ENCODE results near the gene WWC2.

Gene WWC2

DNA sequence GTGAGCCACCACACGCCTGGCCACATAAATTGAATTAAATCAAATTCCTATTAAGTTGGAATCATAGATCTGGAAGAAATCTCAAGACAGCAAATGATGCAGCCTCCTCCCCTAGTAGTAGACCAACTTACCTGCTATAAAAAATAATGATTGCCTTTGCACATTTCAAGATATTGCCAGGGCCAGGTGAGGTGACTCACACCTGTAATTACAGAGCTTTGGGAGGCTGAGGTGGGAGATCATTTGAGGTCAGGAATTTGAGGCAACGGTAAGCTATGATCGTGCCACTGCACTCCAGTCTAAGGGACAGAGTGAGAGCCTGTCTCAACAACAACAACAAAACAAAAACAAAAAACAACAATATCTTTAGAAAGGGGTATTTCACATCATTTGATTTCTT lies 17.0 kb upstream of the WWC2 start:
- Histone ChIP-seq H2AK5ac (ENCODE audit: low read length, severe bottlenecking) (no peak overlapping the region), H3K4me2 (ENCODE audit: low read length, poor library complexity, severe bottlenecking) (no peak overlapping the region), H3K14ac (ENCODE audit: low read length in 2 of 2) (no peak overlapping the region), H3K36me3 (ENCODE audit: control insufficient read depth in 1 of 2, insufficient read depth in 2 of 2, low read depth in 1 of 2, low read length in 2 of 2) (no peaks in the 10 kb centered on the region), H2BK5ac (ENCODE audit: low read depth, low read length, poor library complexity, severe bottlenecking) (no peak overlapping the region), H2BK12ac (ENCODE audit: low read length in 2 of 2) (no peak overlapping the region), H3K4ac (ENCODE audit: low read depth in 1 of 2, low read length in 2 of 2) (no peak overlapping the region), H3K9me3 (ENCODE audit: control insufficient read depth, low read length) (no peaks in the 10 kb centered on the region), H3K79me1 (replicated peaks; ENCODE audit: low read length, poor library complexity, severe bottlenecking) (no peaks in the 10 kb centered on the region), H3K18ac (ENCODE audit: low read depth in 1 of 2, low read length in 2 of 2) (no peak overlapping the region), H3K9ac (ENCODE audit: low read length) (no peak overlapping the region), H2BK120ac (ENCODE audit: low read depth, low read length) (no peak overlapping the region), H2AFZ (ENCODE audit: low read depth, low read length) (no peak overlapping the region), H3K27me3 (ENCODE audit: control insufficient read depth in 1 of 2, insufficient read depth in 1 of 2, low read length in 2 of 2) (no peaks in the 10 kb centered on the region), H3K4me3 (ENCODE audit: insufficient read depth in 1 of 2, low read depth in 1 of 2, low read length in 2 of 2) (no peak overlapping the region), H3K27ac (ENCODE audit: low read length, poor library complexity, severe bottlenecking) (no peak overlapping the region), H4K8ac (ENCODE audit: low read length) (no peak overlapping the region), H3K23ac (ENCODE audit: low read length in 2 of 2) (no peak overlapping the region), H4K91ac (ENCODE audit: low read length) (no peak overlapping the region), H2BK15ac (ENCODE audit: low read depth, poor library complexity, severe bottlenecking) (no peak overlapping the region), H3K4me1 (ENCODE audit: control insufficient read depth, insufficient read depth, low read depth, low read length) (no peaks in the 10 kb centered on the region)
- WGBS: 100% methylated on average over 3 of the region's 3 CpGs
- no peak for DNase-seq

- WGBS: 75% methylated on average over 5 of the region's 6 CpGs
- no peak overlapping the region for H3K14ac ChIP-seq (ENCODE audit: low read length in 2 of 2)
Observed at GRCh38 chr4:183094393-183095198, 4.5 kb upstream of the WWC2 start.

GRCh38 chr4:183095199-183095512 lies 3.9 kb upstream of the WWC2 start:
- peaks cover 5% of the 10 kb centered on the region for H3K79me1 ChIP-seq (replicated peaks; ENCODE audit: low read length, poor library complexity, severe bottlenecking)
- WGBS: 50% methylated on average over 1 of the region's 1 CpG
- no peak overlapping the region for H3K4ac ChIP-seq (ENCODE audit: low read depth in 1 of 2, low read length in 2 of 2)

More at GRCh38 chr4:183094393-183095198, 4.5 kb upstream of the WWC2 start:
- peaks cover 5% of the 10 kb centered on the region for H3K79me1 ChIP-seq (replicated peaks; ENCODE audit: low read length, poor library complexity, severe bottlenecking)
- no peak overlapping the region for H3K18ac ChIP-seq (ENCODE audit: low read depth in 1 of 2, low read length in 2 of 2)
- H3K4me3 ChIP-seq (ENCODE audit: insufficient read depth in 1 of 2, low read depth in 1 of 2, low read length in 2 of 2): no peak overlapping the region
- H3K9me3 ChIP-seq (ENCODE audit: control insufficient read depth, low read length): peaks cover 2% of the 10 kb centered on the region
- H2AK5ac ChIP-seq (ENCODE audit: low read length, severe bottlenecking): peak overlapping the region; percentile 9
- no peak overlapping the region for H2BK5ac ChIP-seq (ENCODE audit: low read depth, low read length, poor library complexity, severe bottlenecking)
- H3K4me1 ChIP-seq (ENCODE audit: control insufficient read depth, insufficient read depth, low read depth, low read length): peaks cover 7% of the 10 kb centered on the region
- no peak overlapping the region for H4K8ac ChIP-seq (ENCODE audit: low read length)
- no peaks in the 10 kb centered on the region for H3K27me3 ChIP-seq (ENCODE audit: control insufficient read depth in 1 of 2, insufficient read depth in 1 of 2, low read length in 2 of 2)
- no peak overlapping the region for H2BK15ac ChIP-seq (ENCODE audit: low read depth, poor library complexity, severe bottlenecking)
- H2BK12ac ChIP-seq (ENCODE audit: low read length in 2 of 2): no peak overlapping the region
- no peak for DNase-seq
- no peak overlapping the region for H3K23ac ChIP-seq (ENCODE audit: low read length in 2 of 2)
- no peak overlapping the region for H3K9ac ChIP-seq (ENCODE audit: low read length)
- H2AFZ ChIP-seq (ENCODE audit: low read depth, low read length): no peak overlapping the region
- H3K4ac ChIP-seq (ENCODE audit: low read depth in 1 of 2, low read length in 2 of 2): no peak overlapping the region
- no peak overlapping the region for H3K4me2 ChIP-seq (ENCODE audit: low read length, poor library complexity, severe bottlenecking)
- H4K91ac ChIP-seq (ENCODE audit: low read length): no peak overlapping the region
- no peaks in the 10 kb centered on the region for H3K36me3 ChIP-seq (ENCODE audit: control insufficient read depth in 1 of 2, insufficient read depth in 2 of 2, low read depth in 1 of 2, low read length in 2 of 2)
- no peak overlapping the region for H2BK120ac ChIP-seq (ENCODE audit: low read depth, low read length)
- H3K27ac ChIP-seq (ENCODE audit: low read length, poor library complexity, severe bottlenecking): no peak overlapping the region

GRCh38 chr4:183096276-183096965 lies 2.6 kb upstream of the WWC2 start:
- no peak overlapping the region for H2BK15ac ChIP-seq (ENCODE audit: low read depth, poor library complexity, severe bottlenecking)
- H2BK12ac ChIP-seq (ENCODE audit: low read length in 2 of 2): no peak overlapping the region
- H2AFZ ChIP-seq (ENCODE audit: low read depth, low read length): no peak overlapping the region
- H3K4me1 ChIP-seq (ENCODE audit: control insufficient read depth, insufficient read depth, low read depth, low read length): peaks cover 7% of the 10 kb centered on the region
- H3K27ac ChIP-seq (ENCODE audit: low read length, poor library complexity, severe bottlenecking): no peak overlapping the region
- no peaks in the 10 kb centered on the region for H3K9me3 ChIP-seq (ENCODE audit: control insufficient read depth, low read length)
- H2BK5ac ChIP-seq (ENCODE audit: low read depth, low read length, poor library complexity, severe bottlenecking): no peak overlapping the region
- 64% methylated on average over 15 of the region's 15 CpGs for WGBS
- no peaks in the 10 kb centered on the region for H3K36me3 ChIP-seq (ENCODE audit: control insufficient read depth in 1 of 2, insufficient read depth in 2 of 2, low read depth in 1 of 2, low read length in 2 of 2)
- DNase-seq: peak; percentile 21
- H3K14ac ChIP-seq (ENCODE audit: low read length in 2 of 2): no peak overlapping the region
- no peak overlapping the region for H3K18ac ChIP-seq (ENCODE audit: low read depth in 1 of 2, low read length in 2 of 2)
- H3K4me2 ChIP-seq (ENCODE audit: low read length, poor library complexity, severe bottlenecking): no peak overlapping the region
- no peak overlapping the region for H3K4me3 ChIP-seq (ENCODE audit: insufficient read depth in 1 of 2, low read depth in 1 of 2, low read length in 2 of 2)
- no peak overlapping the region for H4K91ac ChIP-seq (ENCODE audit: low read length)
- no peak overlapping the region for H3K23ac ChIP-seq (ENCODE audit: low read length in 2 of 2)
- peak overlapping the region; percentile 84 for H2AK5ac ChIP-seq (ENCODE audit: low read length, severe bottlenecking)
- no peak overlapping the region for H2BK120ac ChIP-seq (ENCODE audit: low read depth, low read length)
- H3K4ac ChIP-seq (ENCODE audit: low read depth in 1 of 2, low read length in 2 of 2): no peak overlapping the region
- H3K27me3 ChIP-seq (ENCODE audit: control insufficient read depth in 1 of 2, insufficient read depth in 1 of 2, low read length in 2 of 2): no peaks in the 10 kb centered on the region
- H4K8ac ChIP-seq (ENCODE audit: low read length): no peak overlapping the region
- H3K79me1 ChIP-seq (replicated peaks; ENCODE audit: low read length, poor library complexity, severe bottlenecking): peaks cover 5% of the 10 kb centered on the region
- no peak overlapping the region for H3K9ac ChIP-seq (ENCODE audit: low read length)

More at GRCh38 chr4:183095199-183095512, 3.9 kb upstream of the WWC2 start:
- no peak overlapping the region for H2BK12ac ChIP-seq (ENCODE audit: low read length in 2 of 2)
- no peak overlapping the region for H3K9ac ChIP-seq (ENCODE audit: low read length)
- no peak overlapping the region for H4K8ac ChIP-seq (ENCODE audit: low read length)
- no peaks in the 10 kb centered on the region for H3K36me3 ChIP-seq (ENCODE audit: control insufficient read depth in 1 of 2, insufficient read depth in 2 of 2, low read depth in 1 of 2, low read length in 2 of 2)
- no peak overlapping the region for H2BK5ac ChIP-seq (ENCODE audit: low read depth, low read length, poor library complexity, severe bottlenecking)
- H2BK120ac ChIP-seq (ENCODE audit: low read depth, low read length): no peak overlapping the region
- no peak for DNase-seq
- H2BK15ac ChIP-seq (ENCODE audit: low read depth, poor library complexity, severe bottlenecking): no peak overlapping the region
- H3K23ac ChIP-seq (ENCODE audit: low read length in 2 of 2): no peak overlapping the region
- peaks cover under 1% of the 10 kb centered on the region for H3K9me3 ChIP-seq (ENCODE audit: control insufficient read depth, low read length)
- no peak overlapping the region for H2AFZ ChIP-seq (ENCODE audit: low read depth, low read length)
- no peaks in the 10 kb centered on the region for H3K27me3 ChIP-seq (ENCODE audit: control insufficient read depth in 1 of 2, insufficient read depth in 1 of 2, low read length in 2 of 2)
- H3K4me2 ChIP-seq (ENCODE audit: low read length, poor library complexity, severe bottlenecking): no peak overlapping the region
- no peak overlapping the region for H4K91ac ChIP-seq (ENCODE audit: low read length)
- no peak overlapping the region for H3K18ac ChIP-seq (ENCODE audit: low read depth in 1 of 2, low read length in 2 of 2)
- no peak overlapping the region for H3K4me3 ChIP-seq (ENCODE audit: insufficient read depth in 1 of 2, low read depth in 1 of 2, low read length in 2 of 2)
- H3K14ac ChIP-seq (ENCODE audit: low read length in 2 of 2): no peak overlapping the region
- H3K4me1 ChIP-seq (ENCODE audit: control insufficient read depth, insufficient read depth, low read depth, low read length): peaks cover 7% of the 10 kb centered on the region
- no peak overlapping the region for H3K27ac ChIP-seq (ENCODE audit: low read length, poor library complexity, severe bottlenecking)
- H2AK5ac ChIP-seq (ENCODE audit: low read length, severe bottlenecking): no peak overlapping the region

Measured in mesenchymal stem cell (in vitro differentiated cells and primary cell).